HG03175 (cell line): ENCODE data around the gene TMEM253.
A peak's percentile ranks its signal among the peaks of the same experiment; 100 is the strongest.

Source experiments
- ATAC-seq: cut with Tn5 transposase; IDR thresholded peaks from one replicate; pipeline ENCODE4 v1.9.1; 2021; ENCODE audit warnings: mild to moderate bottlenecking, moderate library complexity; ENCODE audit not compliant: unreplicated experiment

Gene TMEM253

DNA sequence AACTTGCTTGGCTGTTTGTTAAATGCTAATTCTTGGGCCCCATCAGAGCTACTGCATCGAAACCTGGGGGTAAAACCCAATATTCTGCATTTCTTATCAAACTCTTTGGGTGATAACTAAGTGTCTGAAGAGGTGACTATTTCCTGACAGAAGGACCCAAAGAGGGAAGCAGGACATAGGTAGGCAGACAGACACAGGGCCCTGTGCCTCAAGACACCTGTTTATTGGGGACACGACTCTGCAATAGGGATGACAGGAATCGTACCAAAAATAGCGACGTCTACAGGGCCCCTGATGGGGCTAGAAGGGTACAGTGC lies 11.0 kb upstream of the TMEM253 start:
- no peak for ATAC-seq

DNA sequence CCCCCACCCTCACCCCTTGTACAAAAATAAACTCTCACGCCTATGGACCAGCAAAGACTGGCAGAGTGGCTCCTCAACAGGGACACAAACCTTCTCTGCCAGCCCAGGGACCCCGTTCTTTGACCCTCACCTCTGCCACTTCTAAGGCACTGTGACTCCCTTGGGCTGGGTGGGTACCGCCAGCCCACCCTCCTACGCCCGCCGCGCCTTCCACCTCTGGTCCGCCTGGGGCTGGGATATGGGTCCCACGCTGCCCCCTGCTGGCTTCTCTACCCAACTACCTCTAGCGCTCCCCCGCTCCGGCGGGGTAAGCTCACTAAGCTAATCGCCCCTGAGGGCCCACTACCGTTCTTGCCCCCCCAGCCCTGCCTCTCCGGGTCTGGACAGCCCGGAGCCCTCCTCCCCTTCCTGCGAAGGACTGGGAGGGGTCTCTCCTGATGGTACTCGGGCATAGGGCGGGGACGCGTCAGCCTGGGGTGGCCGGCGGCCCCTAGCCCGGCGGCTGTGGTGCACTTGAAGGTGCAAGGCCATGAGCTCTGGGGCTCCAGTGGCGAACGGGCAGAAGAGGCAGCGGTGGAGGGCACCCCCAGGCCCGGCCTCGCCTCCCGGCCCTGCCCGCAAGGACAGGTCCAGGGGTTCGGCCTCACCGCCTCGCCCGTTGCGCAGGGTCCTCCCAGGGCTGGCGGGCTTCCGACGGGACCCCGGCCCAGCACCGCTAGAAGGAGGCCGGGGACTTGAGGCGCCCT lies 10.5 kb upstream of the TMEM253 start:
- no peak for ATAC-seq

DNA sequence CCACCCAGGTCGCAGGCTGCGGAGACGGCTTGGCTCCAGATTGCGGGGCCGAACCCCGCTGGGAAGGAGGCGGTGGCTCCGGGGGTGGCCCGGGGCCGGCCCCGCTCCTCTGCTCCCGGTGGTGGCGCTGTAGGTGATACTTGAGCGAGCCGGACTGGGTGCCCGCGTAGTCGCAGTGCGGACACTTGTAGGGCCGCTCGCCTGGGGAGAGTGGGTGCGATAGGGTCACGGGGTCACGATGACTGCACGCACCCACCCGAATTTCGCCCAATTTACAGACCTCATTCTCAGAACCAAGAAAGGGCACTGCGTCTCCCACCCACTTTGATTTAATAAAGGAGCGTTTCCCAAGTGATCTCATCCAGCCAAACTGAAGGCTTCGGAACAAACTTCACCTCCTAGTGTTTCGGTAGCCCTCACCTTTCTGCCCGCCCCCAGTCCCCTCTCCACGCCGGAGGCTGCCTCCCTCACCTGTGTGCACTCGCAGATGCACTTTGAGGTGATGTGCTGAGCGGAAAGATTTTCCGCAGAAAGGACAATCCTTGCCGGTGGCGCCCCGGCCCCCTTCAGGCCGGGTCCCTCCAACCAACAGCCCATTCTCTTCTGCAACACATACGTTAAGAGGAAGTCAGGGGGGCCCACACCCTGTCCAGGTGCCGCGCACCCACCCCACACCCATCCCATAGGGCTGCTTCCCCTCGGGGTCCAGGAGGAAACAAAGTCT lies 9.8 kb upstream of the TMEM253 start:
- ATAC-seq = no peak

DNA sequence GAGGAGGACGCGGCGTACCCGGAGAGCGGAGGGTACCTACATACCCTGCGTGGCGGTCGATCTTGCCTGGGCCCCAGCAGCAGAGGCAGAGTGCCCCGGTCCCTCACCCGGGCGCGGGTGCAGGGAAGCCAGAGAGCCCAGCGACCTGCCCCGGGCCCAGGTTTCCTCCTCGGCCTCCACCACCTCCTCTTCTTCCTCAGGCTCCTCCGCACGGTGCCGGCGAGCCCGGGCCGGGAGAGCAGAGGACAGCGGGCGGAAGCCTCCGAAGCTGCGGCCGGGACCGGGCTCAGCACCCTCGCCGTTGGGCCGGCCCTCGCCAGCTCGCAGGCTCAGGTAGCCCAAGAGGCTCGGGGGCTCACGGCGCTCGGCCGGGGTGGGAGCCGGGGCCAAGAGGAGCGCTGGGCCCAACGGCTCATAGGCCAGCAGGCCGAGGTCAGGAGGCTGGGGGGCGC lies 9.0 kb upstream of the TMEM253 start:
- no peak for ATAC-seq

DNA sequence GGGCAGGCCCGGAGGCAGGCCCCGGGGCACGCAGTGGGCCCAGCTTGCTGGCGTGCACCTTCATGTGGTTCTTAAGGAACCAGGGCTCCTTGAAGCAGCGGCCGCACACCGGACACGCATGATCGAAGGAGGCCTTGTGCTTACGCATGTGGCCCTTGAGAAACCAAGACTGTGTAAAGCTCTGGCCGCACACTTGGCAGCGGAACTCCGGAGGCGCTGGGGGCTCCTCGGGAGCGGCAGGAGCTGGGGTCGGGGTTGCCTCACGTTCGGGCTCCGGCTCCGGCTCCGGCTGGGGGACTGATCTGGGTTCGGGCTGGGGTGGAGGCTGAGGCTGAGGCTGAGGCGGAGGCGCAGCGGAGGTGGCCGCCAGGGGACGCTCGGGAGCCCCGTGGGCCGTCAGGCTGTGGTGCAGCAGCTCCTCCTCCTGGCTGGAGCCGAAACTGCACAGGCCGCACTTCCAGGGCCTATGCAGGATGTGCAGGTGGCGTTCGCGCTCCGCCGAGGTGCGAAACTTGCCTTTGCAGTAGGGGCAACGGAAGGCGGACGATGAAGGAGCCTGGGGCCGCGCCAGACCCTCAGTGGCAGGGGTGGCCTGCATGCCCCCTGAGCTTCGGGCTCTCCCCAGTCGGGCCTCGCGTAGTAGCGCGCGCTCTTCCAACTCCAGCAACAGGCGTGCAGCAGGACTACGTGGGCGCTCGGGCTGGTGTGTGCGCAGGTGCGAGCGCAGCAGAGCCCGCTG lies 8.4 kb upstream of the TMEM253 start:
- ATAC-seq = peak; percentile 82

DNA sequence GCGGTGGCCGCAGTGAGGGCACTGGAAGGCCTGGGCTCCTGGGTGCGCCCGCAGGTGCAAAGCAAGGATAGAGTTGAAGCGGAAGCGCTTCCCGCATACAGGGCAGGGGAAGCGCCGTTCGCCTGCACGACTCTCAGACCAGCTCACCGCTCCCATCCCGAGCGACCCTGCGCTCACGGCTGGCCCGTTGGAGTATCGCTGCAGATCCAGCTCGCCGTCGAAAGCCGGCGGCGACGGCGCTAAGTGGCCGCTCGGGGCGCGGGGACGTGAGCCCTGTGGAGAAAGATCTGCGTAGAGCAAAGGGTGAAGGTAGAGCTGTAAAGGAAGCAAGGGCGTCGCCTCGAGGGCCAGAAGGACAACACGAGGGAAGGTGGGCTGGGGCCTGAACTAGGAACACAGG lies 7.8 kb upstream of the TMEM253 start:
- ATAC-seq = no peak

DNA sequence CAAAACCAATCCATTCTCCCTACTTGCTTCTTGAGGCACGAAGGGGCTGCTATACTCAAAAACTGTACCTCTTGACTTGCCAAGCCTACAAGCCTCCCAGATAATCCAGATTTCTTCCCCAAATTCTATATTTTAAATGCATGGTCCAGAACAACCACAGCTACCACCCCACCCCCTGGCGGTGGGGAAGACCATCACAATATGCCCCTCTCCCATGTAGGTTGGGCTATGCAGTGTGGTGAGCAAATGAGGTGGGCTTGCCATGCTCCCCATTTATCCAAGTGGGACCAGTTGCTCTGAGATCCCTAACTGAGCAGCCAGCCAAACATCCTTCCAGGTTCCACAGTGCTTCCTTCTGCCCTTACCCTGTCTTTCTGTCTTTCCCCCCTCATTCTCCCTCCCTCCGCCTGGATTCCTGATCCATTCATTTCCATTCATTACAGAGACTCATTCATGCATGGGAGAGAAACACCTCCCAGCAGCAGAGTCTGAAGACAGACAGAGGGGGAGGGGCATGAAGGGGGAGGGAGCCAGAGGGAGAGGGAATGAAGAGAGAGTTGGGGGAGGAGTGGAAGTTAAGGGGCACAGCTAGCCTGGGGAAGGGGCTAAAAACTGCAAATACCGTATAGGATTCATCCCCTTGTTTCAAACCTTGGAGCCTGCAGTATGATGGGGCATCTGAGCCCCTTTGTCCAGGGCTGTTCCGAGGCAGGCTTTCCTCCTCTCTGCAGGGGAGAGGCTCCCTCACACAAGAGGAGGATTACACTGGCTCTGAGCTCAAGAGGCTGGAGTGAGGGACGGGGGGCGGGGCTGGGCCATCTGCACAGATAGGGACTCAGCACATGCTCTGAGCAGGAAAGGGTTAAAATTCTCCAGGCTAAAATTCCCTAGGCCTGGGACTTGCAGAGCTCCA lies 6.8 kb upstream of the TMEM253 start:
- ATAC-seq = no peak

DNA sequence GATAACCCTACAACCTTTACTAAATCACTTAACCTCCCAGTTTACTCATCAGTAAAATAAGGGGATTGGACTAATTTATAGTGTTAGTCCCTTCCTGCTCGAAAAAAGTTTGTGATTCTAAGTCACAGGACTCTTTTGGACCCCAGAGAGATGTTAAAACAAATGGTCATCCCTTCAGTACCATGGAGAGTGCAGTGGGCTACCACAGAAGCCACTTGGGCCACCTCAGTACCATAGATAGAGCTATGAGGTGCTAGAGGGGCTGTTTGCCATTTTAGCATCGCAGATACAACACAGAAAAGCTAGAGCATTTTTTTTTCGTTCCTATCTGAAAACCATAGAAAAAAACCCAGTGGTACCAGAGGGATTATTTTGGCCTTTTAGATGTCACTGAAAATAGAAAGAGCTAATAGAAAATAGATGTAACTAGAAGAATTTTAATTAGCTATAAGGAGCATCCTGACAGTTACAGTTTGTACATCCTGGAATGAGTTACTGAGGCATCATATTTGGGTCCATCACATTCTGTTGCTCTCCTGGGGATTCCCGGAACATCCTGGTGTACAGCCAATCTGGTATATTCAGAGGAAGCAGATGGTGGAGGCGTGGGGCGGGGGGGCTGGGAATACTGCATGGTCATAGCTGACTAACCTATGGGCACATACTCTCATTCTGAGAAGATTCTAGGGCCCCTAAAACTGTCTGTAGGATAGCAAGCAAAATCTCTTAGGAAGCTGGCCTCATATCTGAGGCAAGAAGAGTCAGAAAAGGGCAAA lies 5.2 kb upstream of the TMEM253 start:
- ATAC-seq = no peak

DNA sequence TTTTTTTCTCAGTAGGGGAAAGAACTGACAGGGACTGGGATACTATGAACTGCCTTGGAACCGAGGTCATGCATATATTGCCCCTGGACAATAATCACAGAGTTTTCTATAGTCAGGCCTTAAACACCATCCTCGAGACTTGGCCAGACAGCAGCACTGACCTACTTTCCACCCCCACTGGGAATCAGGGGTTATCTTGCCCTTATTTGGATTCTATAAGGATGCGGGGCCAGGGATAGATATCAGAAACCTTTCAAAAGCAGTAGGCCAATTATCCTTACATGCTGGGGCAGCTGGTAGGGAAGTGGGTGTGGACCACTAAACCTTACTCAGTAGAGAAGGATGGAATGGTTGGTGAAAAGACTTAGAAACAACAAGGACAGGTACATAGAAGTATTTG lies 4.4 kb upstream of the TMEM253 start:
- ATAC-seq = no peak

DNA sequence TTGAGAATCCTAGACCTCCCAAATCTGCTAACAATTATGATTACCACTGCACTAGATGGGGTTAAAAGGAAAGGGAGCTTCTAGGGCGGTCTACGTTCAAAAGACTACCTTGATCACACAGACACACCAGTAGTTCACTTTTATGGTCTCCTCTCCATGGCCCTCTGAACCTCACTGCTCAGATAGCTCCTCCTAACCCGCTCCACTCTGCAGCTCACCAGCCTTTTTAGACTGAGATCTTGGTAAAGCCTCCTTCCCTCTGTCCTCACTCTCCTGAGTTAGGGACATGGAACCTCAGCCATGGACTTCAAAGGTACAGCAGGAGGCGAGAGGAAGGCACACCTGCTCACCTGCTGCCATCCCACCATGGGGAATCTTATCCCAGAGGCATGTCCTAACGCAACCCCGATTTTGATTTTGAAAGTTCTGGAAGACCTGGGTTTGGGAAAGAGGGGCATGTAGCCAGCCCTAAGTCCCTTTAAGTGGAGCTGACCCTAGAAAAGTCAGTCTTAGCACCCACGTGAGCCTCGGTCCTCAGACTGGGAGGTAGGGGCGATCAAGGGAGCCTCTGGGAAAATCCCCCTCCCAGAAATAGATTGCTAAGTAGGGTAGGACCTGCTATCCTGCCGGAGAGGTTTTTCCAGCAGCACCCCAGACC lies 3.8 kb upstream of the TMEM253 start:
- no peak for ATAC-seq

DNA sequence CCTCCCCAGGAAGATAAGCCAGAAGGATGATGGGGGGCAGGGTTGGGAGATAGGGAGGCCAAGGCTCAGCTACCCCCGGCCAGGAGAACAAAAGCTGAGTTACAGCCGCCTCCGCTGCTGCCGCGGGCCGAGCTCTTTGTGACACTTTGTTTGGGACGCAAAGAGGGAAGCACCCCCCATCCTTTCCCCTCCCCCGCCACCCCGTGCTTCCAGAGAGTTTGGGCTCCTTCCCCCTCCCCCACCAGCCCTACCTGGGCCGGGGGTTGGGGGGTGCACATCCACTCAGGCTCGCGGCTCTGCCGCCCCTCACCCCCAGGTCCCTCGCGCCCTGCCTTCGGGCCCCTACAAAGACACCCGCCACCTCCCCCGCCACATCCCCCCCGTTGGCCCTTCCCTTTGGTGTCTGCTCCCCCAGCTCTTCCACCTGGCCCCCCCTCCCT lies 3.2 kb upstream of the TMEM253 start:
- no peak for ATAC-seq

DNA sequence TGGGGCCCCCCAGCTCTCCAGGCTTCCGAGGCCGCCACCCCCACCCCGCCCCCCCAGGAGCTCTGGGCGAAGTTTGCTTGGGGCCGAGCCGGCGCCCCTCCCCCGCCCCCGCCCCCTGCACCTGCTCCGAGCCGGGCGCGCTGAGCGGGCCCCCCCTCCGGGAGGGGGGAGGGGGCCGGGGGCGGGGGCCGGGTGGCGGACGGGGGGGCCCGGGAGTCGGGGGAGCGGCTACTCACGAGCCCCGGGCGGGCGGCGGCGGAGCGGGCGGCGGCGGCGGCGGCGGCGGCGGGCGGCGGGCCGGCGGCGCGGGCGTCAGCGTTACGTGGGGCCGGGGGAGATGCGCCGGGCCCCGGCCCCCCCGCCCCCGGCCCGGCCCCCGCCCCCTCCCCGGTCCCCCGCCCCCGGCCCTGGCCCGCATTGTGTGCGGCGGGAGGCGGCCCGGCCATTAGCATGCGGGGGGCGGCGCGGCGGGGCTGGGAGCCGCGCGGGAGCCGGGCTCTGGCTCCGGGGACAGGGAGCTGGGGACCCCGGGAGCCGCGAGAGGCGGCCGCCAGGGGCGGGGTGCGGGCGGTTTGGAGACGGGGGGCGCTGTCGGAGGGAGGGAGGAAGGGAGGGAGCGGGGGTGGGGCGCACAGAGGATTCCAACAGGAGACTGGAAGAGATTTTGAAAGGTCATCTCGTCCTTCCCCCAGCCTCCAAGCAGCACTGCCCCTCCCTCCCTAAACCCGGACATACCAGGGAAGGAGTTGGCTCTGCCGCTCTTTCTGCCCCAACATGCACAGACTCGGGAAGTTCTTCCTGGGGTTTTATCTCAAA lies 2.6 kb upstream of the TMEM253 start, which contains the start of gene ZNF219:
Gene ZNF219 (minus strand): TSS at position 580 of the 816 bp plus-strand sequence. CDS start 5,064 bp downstream, outside the sequence.
- no peak for ATAC-seq

DNA sequence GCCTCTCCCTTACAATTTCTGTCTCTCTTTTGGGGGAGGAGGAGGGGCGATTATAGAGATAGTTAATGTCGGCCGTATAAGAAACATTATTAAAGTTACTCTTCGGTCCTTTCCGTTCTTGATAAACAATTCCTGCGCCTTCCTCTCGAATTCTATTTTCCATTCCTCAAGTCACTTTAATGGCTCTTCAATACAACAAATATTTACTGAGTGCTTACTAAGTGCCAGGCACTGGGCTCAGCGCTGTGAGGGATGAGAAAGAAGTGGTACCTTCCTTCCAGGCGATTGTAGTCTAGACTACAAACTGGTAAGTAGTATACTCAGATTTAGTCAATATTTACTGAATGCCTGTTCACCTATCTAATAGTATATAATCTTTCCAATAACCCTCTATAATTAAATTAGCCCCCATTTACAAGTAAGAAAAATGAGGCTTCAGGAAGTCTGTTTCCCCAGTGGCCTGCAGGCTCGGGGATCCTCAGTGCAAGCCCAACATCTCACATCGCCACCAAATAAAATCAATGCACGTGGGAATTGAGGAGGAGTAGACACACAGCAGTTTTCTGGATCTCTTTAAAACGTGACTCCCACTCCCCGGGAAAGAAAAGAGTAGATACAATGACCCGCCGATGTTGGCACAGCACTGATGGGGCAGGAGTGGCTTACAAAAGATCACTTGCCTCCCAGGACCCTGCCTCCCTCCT lies 1.8 kb upstream of the TMEM253 start:
- ATAC-seq = no peak

DNA sequence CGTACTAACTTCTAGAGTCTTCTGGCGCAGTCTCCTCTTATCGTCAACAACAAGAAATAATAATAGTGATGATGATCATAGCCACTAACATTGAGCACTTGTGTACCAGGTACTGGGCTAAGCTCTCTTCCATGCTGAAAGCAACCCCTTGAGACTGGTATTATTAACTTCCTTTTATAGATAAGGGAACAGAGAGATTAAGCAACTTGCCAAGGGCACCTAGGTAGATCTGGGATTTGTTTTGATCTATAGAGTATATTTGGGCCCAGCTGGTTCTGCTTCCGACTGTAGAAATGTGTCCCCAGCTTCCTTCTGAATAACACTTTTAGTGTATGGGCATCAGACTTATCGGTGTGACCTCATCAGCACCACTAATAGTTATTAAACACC lies 1.3 kb upstream of the TMEM253 start:
- no peak for ATAC-seq

DNA sequence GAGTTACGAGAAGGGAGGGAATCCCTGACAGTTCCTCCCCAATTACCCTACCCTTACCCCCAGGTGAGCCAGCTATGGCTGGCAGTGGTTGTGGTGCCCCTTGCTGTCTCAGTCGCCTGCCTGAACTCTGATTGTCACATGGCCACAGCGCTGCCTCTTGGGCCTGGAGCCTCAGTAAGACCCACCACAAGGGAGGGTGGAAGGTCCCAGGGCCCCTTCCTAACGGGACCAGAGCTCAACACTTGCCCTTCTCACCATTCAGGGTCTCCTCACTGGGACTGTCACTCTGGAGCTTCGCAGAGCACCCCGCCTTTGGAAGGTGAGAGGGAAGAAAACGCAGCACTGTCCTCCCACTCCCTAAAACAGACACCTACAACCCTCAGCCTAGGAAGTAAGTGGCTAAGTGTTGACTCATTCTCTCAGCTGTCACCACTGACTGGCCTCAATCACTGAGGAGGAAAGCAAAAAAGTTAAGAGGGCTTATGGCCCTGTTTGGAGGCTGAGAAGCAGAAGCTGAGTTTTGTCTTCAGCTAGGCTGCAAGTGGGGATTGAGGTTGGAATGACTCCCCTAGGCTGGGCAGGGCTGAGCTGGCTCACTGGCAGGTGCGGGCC lies 1.0 kb downstream of the TMEM253 start:
- ATAC-seq = no peak

DNA sequence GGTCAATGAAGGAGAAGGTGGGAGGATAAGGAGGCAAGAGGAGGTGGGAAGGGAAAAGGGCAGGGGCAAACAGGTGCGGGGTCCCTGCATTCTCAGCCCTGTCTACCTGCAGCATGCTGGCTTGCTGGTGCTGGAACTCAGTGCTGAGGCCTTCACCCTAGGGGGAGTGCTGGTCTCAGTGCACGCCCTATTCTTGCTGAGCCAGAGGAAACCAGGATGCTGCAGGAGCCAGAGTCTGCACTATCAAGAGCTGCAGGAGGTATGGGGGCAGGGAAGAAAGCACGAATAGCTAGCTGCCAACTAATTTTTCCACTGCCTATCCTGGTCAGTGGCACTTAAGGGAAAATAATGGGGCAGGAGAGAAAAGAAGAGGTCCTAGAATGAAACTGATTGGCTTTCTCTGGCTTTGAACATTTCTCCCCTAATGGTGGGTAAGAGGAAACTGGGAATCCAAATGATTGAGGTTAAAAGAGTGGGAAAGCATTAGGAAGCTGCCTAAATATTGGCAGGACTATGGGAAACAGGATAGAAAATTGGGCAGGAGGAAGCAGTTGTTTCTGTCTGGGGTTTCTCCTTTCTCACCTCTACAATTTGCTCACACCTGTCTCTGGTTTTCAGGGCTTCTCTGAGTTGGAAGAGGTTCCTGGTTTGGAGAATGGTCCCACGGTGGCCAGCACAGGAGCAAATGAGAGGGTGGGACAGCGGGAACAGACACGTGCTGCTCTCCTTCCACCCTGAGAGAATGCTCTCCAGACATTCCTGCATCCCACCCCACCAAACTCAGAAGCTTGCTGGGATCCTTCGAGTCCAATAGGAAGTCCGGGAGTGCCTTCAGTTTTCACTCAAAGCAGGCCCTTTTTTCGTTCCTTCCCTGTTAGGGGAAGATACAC lies 1.9 kb downstream of the TMEM253 start:
- no peak for ATAC-seq

DNA sequence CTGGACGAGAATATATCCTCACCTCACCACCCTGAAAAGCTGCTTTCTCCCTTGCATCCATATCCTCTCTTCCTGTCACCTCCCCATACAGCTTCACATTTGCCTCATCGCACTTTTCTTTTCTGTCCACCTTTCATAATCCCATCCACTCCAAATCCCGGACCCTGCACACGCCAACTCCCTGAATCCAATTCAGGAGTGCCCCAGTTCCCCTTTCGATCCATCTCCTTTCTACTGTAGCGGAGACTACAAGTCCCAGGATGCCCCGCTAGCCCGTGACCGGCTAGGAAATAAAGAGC lies 2.5 kb downstream of the TMEM253 start:
- no peak for ATAC-seq
